ENCODE results near the gene CNOT3. TPM values are rescaled to one million over a fixed set of nuclear protein-coding genes. Genes with fewer than 3 reads are reported as not detected.

CNOT3 gene
- total RNA-seq (2021; ENCODE audit: unreplicated experiment) (76.7 TPM), Bru-seq, nascent RNA (percentile 80 among the genes with signal in this experiment), BruChase-seq, experiment 1, labeled RNA remaining after a 6-hour chase (percentile 90 among the genes with signal in this experiment), BruChase-seq, experiment 2, labeled RNA remaining after a 2-hour chase (percentile 86 among the genes with signal in this experiment)
- polyA plus RNA-seq (2012), result 84.0 and 93.2 TPM in 2 replicates
- long read RNA-seq, full-length matches to known transcripts, result 4 of 24 reads
- long read RNA-seq, partial matches to known transcripts, result 11 of 24 reads
- long read RNA-seq, other reads (novel, unspliced or antisense), result 9 of 24 reads

DNA sequence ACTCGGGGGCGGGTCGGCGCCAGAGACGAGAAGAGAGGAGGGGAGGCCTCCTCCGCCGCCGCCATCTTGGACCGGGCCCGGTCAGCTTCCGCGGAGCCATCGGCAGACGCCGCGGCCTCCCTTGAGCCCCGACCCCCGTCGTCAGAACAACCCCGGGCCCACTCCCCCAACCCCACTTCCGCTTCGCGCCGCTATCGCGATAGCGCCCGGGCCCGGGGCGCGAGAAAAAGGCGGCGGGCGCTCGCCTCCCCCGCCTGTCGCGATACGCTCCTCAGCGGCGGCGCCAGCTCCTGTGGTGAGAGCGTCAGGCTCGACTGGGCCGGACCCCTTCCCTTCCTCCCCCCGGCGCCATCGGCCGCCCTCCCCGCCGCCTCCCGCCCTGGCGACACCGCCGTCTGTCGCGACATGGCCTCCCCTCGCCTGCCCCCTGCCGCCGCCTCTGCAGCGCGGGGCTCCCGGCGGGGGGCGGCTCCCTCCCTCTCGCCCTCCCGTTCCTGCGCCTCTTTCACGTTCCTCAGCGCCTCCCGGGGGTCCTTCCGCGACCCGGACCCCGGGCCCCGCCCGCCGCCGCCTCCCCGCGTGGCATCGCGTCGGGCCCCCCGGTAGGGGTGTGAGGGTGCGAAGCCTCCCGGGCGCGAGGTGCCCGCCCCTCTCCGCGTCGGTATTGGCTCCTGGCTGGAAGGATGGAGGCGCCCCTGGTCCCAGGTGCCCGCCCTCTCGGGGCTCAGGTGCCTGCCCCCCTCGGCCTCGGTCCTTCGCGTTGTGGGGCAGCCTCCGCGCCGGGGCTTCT is at the start of gene CNOT3:
Gene CNOT3 (plus strand): TSS at position 64 of the 790 bp plus-strand sequence. CDS start 5,217 bp downstream, outside the sequence.
- ChIA-PET POLR2A (interaction anchor here (0.9 to 2.0 kb wide), 17 partner anchors 14 to 328 kb away, joined by 3 to 26 read pairs (median 5); partner anchors contain the start of genes LENG1, MBOAT7, MYADM and PRPF31), CTCF (interaction anchor here (0.7 to 1.4 kb wide), 11 partner anchors 31 to 345 kb away, joined by 3 to 11 read pairs (median 4); partner anchors contain the start of gene MBOAT7), RAD21 (ENCODE audit: low non-redundant PET in 1 of 2, low total read pairs in 2 of 2, uncharacterized antibody in 2 of 2, unreplicated experiment in 2 of 2) (interaction anchor here in 1 of 2 experiments (0.6 kb wide), 1 partner anchor 94 kb away, joined by 3 read pairs; no protein-coding TSS in a partner anchor)
- H3K4me3 ChIP-seq (replicated peaks in 1 of 2; ENCODE audit: low read depth in 1 of 2, low read length in 2 of 2), result peak within 1 kb of the TSS; percentile 76 to 82
- H3K79me2 ChIP-seq (ENCODE audit: insufficient read depth, low read length), result peaks cover 52% of the 10 kb centered on the region
- H4K20me1 ChIP-seq (ENCODE audit: insufficient read depth), result no peaks in the 10 kb centered on the region
- H3K36me3 ChIP-seq (ENCODE audit: control insufficient read depth in 1 of 2, insufficient read depth in 2 of 2, low read length in 2 of 2), result peaks cover 18 to 21% of the 10 kb centered on the region in 2 experiments; a peak in 3 of 4 replicates
- DNase-seq (ENCODE audit: low read depth, low spot score), result no peak
- no peaks in the 10 kb centered on the region for H3K27me3 ChIP-seq (ENCODE audit: insufficient read depth, low read length)
- no peaks in the 10 kb centered on the region for H3K9me2 ChIP-seq (ENCODE audit: insufficient read depth)
- peak within 1 kb of the TSS; percentile 98 for H3K4me2 ChIP-seq (ENCODE audit: low read length)
- ATAC-seq, result no peak
- intact Hi-C loops (cut with micrococcal nuclease), result loop anchor here (1.0 kb wide), 1 partner anchor 21 kb away; the partner anchor contains the start of gene LENG1
- BruUV-seq (replicated peaks), result no TSS peak
- H2AFZ ChIP-seq (ENCODE audit: low read depth, low read length, poor library complexity, severe bottlenecking), result peak within 1 kb of the TSS; percentile 18
- H3K9ac ChIP-seq (ENCODE audit: low read length), result peak within 1 kb of the TSS; percentile 96
- peak within 1 kb of the TSS; percentile 77 for H3K27ac ChIP-seq (ENCODE audit: low read depth, low read length)
- H3K9me3 ChIP-seq (ENCODE audit: control insufficient read depth in 1 of 2, insufficient read depth in 1 of 2, low read depth in 1 of 2, low read length in 2 of 2), result no peaks in the 10 kb centered on the region
- peaks cover 15 to 31% of the 10 kb centered on the region in 2 experiments for H3K4me1 ChIP-seq (ENCODE audit: control insufficient read depth in 1 of 2, insufficient read depth in 2 of 2, low read length in 2 of 2)
- TF ChIP-seq POLR2A (IDR thresholded peaks at IDR 0.05; ENCODE audit: borderline replicate concordance, extremely low read depth, insufficient read depth, insufficient read length) (no peak), ZNF274 (IDR thresholded peaks at IDR 0.05; ENCODE audit: low read depth, low read length) (no peak), EGR1 (IDR thresholded peaks at IDR 0.05; ENCODE audit: low read depth) (no peak), YY1 (IDR thresholded peaks at IDR 0.05; ENCODE audit: extremely low read depth, insufficient replicate concordance, low read depth, low read length) (peak; percentile 93), ELF1 (IDR thresholded peaks at IDR 0.05; ENCODE audit: borderline replicate concordance, low read depth) (no peak), CEBPB (IDR thresholded peaks at IDR 0.05; ENCODE audit: low read depth) (no peak), ZFX (IDR thresholded peaks at IDR 0.05) (peak; percentile 63; the same call in 1 of the 2 replicates), EZH2phosphoT487 (IDR thresholded peaks at IDR 0.05; ENCODE audit: borderline replicate concordance) (no peak), POLR2AphosphoS5 (IDR thresholded peaks at IDR 0.05; ENCODE audit: low read depth, low read length) (peak; percentile 88), TCF7L2 (IDR thresholded peaks at IDR 0.05; ENCODE audit: borderline replicate concordance, extremely low read depth, insufficient read depth, insufficient read length) (no peak), SIN3A (IDR thresholded peaks at IDR 0.05; ENCODE audit: low read depth) (no peak)
- TF ChIP-seq, protein P1, sequence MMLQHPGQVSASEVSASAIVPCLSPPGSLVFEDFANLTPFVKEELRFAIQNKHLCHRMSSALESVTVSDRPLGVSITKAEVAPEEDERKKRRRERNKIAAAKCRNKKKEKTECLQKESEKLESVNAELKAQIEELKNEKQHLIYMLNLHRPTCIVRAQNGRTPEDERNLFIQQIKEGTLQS (IDR thresholded peaks at IDR 0.05), result no peak
- TF ChIP-seq, protein P2, sequence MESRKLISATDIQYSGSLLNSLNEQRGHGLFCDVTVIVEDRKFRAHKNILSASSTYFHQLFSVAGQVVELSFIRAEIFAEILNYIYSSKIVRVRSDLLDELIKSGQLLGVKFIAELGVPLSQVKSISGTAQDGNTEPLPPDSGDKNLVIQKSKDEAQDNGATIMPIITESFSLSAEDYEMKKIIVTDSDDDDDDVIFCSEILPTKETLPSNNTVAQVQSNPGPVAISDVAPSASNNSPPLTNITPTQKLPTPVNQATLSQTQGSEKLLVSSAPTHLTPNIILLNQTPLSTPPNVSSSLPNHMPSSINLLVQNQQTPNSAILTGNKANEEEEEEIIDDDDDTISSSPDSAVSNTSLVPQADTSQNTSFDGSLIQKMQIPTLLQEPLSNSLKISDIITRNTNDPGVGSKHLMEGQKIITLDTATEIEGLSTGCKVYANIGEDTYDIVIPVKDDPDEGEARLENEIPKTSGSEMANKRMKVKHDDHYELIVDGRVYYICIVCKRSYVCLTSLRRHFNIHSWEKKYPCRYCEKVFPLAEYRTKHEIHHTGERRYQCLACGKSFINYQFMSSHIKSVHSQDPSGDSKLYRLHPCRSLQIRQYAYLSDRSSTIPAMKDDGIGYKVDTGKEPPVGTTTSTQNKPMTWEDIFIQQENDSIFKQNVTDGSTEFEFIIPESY (IDR thresholded peaks at IDR 0.05; ENCODE audit: extremely low read depth, insufficient replicate concordance, low read length), result no peak
- TF ChIP-seq, protein P3, sequence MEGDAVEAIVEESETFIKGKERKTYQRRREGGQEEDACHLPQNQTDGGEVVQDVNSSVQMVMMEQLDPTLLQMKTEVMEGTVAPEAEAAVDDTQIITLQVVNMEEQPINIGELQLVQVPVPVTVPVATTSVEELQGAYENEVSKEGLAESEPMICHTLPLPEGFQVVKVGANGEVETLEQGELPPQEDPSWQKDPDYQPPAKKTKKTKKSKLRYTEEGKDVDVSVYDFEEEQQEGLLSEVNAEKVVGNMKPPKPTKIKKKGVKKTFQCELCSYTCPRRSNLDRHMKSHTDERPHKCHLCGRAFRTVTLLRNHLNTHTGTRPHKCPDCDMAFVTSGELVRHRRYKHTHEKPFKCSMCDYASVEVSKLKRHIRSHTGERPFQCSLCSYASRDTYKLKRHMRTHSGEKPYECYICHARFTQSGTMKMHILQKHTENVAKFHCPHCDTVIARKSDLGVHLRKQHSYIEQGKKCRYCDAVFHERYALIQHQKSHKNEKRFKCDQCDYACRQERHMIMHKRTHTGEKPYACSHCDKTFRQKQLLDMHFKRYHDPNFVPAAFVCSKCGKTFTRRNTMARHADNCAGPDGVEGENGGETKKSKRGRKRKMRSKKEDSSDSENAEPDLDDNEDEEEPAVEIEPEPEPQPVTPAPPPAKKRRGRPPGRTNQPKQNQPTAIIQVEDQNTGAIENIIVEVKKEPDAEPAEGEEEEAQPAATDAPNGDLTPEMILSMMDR (IDR thresholded peaks at IDR 0.05 in 2 of 3, conservative IDR thresholded peaks at IDR 0.05 in 1 of 3; ENCODE audit: borderline replicate concordance in 1 of 3, insufficient read depth in 1 of 3, low read depth in 2 of 3, low read length in 2 of 3), result 0 out of 6 replicates have a peak, but pooled peaks of 1 of the 3 experiments have one; percentile 17
- TF ChIP-seq, protein P4, sequence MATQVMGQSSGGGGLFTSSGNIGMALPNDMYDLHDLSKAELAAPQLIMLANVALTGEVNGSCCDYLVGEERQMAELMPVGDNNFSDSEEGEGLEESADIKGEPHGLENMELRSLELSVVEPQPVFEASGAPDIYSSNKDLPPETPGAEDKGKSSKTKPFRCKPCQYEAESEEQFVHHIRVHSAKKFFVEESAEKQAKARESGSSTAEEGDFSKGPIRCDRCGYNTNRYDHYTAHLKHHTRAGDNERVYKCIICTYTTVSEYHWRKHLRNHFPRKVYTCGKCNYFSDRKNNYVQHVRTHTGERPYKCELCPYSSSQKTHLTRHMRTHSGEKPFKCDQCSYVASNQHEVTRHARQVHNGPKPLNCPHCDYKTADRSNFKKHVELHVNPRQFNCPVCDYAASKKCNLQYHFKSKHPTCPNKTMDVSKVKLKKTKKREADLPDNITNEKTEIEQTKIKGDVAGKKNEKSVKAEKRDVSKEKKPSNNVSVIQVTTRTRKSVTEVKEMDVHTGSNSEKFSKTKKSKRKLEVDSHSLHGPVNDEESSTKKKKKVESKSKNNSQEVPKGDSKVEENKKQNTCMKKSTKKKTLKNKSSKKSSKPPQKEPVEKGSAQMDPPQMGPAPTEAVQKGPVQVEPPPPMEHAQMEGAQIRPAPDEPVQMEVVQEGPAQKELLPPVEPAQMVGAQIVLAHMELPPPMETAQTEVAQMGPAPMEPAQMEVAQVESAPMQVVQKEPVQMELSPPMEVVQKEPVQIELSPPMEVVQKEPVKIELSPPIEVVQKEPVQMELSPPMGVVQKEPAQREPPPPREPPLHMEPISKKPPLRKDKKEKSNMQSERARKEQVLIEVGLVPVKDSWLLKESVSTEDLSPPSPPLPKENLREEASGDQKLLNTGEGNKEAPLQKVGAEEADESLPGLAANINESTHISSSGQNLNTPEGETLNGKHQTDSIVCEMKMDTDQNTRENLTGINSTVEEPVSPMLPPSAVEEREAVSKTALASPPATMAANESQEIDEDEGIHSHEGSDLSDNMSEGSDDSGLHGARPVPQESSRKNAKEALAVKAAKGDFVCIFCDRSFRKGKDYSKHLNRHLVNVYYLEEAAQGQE (IDR thresholded peaks at IDR 0.05; ENCODE audit: low read depth), result no peak
